NB4 (cell line): ENCODE measurements around the gene ANKRD10.

Source experiments
- POLR2A ChIP-seq: IDR thresholded peaks from 2 replicates; pipeline ENCODE4 v1.6.1; 2011; ENCODE audit warnings: mild to moderate bottlenecking; ENCODE audit not compliant: insufficient read length; ENCODE audit errors: extremely low read depth
- TF ChIP-seq, protein P1 (sequence below): IDR thresholded peaks from one replicate; pipeline ENCODE4 v1.5.1; 2012; ENCODE audit warnings: low read depth, low read length
- TF ChIP-seq, protein P2 (sequence below): IDR thresholded peaks from 2 replicates; pipeline ENCODE4 v1.6.1; 2011; ENCODE audit warnings: low read depth, low read length

DNA sequence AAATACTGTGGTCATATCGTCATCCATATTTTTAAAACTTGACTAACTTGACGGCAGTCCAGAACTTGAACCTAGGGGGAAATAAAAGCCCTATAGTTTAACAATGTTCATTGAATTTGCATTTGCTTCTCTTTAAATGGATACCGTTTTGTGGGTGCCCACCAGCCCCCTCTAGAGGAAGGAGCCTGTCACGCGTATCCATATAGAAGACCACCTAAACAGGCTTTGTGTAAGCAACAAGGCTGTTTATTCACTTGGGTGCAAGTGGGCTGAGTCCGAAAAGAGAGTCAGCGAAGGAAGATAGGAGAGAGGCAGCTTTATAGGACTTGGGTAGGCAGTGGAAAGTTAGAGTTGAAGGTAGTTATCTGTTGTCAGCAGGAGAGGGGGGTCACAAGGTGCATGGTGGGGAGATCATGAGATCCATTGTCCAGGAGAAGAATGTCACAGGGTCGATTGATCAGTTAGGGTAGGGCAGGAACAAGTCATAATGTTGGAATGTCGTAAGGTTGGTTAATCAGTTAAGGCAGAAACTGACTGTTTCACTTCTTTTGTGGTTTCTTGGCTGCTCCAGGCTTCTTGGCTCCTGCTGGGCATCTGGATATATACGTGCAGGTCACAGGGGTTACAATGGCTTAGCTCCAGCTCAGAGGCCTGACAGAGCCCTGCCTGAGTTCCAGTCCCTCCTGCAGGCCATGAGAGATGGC is 42.5 kb upstream of the ANKRD10 start:
- TF ChIP-seq, protein P1, sequence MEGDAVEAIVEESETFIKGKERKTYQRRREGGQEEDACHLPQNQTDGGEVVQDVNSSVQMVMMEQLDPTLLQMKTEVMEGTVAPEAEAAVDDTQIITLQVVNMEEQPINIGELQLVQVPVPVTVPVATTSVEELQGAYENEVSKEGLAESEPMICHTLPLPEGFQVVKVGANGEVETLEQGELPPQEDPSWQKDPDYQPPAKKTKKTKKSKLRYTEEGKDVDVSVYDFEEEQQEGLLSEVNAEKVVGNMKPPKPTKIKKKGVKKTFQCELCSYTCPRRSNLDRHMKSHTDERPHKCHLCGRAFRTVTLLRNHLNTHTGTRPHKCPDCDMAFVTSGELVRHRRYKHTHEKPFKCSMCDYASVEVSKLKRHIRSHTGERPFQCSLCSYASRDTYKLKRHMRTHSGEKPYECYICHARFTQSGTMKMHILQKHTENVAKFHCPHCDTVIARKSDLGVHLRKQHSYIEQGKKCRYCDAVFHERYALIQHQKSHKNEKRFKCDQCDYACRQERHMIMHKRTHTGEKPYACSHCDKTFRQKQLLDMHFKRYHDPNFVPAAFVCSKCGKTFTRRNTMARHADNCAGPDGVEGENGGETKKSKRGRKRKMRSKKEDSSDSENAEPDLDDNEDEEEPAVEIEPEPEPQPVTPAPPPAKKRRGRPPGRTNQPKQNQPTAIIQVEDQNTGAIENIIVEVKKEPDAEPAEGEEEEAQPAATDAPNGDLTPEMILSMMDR, result peak; percentile 20
- no peak for TF ChIP-seq POLR2A
- TF ChIP-seq, protein P2, sequence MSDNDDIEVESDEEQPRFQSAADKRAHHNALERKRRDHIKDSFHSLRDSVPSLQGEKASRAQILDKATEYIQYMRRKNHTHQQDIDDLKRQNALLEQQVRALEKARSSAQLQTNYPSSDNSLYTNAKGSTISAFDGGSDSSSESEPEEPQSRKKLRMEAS, result no peak
